Activated CD4-positive, alpha-beta T cell treated with anti-CD3 and anti-CD28 coated beads for 1 hour (primary cell): ENCODE data around the gene SEMA6B.
"Not testable (repeated sequence)": the region's sequence is repeated elsewhere in the genome, so short reads cannot be mapped to it uniquely, and the experiment has no call there.

Experiments used
- DNase-seq: peaks from one replicate; pipeline ENCODE4 v3.0.0-alpha.2; 2020

SEMA6B gene

DNA sequence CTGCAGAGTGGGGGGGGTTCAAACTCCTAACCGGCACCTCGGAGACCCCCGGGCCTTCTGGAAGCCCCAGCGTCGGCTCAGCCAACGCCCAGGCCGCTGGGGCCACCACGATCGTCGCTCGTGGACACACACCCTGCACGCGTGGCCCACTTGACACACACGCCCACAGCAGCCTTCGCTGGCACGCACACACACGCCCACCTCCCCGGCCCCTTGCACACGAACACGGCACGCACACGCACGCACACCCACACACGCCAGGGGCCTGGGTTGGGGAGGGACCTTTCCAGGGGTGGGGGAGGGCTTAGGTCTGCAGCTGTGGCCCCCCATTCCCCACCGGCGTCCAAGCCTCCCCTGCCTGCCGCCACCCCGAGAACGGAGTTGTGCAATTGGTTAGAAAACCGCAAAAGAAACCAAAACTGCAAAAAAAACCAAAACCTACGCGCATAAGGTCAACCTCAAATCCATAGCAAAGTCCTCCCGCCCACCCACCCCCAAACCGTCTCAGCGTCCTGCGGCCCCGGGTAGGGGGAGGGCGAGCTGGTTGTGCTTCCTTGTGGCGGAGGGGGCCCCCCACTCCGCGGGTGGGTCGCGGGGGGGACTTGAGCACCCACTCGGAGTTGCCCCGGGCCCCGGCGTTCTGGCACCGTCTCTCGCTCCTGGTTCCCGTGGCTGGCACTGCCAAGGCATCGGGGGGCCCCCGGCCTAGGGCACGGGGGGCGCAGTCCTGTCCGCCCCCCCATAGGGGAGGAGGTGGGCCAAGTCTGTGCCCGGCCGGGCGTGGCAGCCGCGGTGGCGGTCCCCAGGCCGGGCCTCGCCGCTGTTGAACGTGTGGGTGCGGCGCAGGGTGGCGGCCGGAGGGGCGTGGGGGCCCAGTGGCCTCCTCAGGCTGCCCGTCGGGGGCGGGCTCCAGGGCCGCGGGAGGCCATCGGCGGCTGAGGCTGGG, 16.3 kb downstream of the SEMA6B start:
- DNase-seq: no peak

DNA sequence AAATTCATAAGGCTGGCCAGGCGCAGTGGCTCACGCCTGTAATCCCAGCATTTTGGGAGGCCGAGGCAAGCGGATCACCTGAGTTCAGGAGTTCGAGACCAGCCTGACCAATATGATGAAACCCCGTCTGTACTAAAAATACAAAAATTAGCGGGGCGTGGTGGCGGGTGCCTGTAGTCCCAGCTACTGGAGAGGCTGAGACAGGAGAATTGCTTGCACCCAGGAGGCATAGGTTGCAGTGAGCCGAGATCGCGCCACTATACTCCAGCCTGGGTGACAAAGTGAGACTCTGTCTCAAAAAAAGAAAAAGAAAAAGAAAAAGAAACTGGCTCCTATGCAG, 17.7 kb downstream of the SEMA6B start:
- DNase-seq: not testable (repeated sequence)

DNA sequence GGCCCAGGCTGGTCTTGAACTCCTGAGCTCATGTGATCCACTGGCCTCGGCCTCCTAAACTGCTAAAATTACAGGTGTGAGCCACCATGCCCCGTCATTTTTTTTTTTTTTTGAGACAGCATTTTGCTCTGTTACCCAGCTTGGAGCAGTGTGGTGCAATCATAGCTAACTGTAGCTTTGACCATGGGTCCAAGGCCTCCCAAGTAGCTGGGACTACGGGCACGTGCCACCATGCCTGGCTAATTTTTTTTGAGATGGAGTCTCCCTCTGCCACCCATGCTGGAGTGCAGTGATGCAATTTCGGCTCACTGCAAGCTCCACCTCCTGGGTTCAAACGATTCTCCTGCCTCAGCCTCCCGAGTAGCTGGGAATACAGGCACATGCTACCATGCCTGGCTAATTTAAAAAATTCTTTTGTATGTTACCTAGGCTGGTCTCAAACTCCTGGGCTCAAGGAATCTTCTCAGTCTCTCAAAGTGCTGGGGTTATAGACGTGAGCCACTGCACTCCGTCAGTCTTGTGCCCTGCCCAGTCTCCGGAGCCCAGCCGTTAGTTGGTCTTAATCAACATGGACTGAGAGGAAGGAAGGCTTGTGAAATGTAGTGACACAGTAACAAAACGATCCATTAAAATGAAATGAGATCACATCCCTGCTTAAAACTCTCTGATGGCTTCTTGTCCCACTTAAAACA, 18.2 kb downstream of the SEMA6B start:
- no peak for DNase-seq

DNA sequence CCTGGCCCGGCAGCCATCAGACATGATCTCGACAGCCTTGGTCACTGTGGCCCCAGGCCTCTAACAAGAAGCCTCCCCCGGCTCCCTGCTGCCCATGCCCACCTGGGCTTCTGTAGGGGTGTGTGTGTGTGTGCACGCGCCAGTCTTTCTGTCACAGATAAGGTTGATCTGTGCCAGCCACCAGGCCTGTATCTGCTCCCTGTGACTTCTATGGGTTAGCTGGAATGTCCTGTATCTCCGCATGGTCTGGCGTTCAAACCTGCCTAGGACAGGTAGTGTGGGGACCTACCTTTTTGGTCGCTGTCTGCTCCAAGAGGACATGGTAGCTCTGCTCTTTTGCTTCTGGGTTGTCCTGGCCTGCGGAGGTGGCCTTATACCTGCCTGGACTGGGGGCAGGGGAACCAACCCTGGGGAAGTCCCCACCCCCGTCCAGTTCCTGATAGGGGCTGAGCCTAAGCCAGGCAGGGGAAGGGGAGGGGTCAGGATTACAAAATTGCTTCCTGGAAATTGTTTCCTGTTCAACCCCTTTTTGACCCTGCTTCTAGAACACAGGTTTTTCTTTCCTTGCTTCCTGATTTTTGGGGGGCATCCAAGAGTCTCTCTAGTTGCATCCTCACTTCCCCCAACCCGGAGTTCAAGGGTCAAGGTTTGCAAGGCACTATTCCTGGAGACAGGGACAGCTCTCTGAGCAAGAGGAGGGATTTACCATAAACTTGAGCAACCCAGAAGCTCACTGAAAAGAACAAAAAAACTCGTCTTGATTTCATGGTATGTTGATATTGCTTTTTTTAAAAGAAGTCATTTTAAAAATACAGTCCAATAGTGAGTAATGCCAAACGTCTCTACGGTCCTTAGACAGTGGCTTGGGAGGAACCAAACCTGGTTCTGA, 19.5 kb downstream of the SEMA6B start, which contains the start of gene LRG1:
TSS of gene LRG1 (minus strand) at position 344 of the 889 bp plus-strand sequence. CDS start at position 321, 23 bp downstream.
- no peak for DNase-seq

DNA sequence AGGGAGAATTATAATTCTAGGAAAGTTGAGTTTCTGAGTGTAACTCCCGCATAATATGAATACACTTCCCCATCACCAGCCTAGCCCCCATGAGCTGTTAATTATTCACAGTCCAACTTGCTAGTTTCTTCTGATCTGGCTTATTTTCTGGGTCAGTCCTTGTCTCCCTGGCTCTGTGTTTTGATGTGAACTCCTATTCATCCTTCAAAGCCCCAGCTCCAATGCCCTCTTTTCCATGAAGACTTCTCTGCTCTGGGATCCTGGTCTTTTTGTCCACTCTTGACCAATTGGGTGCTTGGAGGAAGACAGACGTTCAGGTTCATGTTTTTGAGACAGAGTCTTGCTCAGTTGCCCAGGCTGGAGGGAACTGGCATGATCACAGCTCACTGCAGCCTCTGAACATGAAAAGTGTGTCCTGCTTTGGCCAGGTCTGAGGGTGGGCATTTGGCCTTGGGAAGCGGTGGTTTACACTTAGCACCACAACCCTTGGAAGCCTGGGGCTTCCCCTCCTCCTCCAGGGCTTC, 20.3 kb downstream of the SEMA6B start:
- no peak for DNase-seq

DNA sequence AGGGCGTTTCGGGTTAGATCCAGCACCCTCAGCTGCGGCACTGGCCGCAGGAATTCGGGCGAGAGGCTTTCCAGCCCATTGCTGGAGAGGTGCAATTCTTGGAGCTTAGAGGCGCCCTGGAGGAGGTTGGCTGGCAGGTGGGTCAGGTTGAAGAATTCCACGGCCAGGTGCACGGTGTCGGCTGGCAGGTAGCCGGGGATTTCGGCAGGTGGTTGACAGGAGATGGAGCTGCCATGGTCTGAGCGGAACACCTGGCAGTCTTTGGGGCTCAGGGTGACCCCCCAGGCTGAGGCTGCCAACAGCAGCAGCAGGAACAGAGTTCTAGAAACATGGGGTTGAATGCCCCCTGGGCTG, 20.9 kb downstream of the SEMA6B start:
- no peak for DNase-seq

DNA sequence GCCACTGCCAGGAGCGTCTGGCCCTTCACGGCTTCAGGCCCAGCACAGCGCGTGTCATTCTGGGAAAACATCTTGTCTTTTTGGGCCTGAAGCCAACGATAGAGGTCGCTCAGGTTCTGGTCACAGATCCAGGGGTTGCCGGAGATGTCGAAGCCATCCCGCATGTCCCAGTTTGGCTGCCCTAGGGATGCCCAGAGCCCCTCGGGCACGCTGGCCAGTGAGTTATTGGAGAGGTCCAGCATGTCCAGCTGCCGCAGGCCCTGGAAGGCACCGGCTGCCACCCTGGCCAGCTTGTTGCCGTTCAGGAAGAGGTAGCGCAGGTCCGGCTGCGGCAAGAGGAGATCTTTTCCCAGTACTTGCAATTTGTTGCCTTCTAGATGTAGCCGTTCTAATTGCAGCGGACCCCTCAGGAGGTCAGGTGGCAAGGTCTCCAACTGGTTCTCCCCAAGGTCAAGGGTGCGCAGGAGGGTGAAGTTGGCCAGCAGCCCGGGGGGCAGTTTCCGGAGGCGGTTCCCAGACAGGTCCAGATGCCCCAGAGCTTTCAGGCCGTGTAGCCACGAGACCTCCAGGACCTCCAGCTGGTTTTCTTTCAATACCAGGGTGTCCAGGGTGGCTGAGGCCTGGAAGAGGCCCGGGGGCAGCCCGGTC, 21.4 kb downstream of the SEMA6B start:
- DNase-seq: no peak

DNA sequence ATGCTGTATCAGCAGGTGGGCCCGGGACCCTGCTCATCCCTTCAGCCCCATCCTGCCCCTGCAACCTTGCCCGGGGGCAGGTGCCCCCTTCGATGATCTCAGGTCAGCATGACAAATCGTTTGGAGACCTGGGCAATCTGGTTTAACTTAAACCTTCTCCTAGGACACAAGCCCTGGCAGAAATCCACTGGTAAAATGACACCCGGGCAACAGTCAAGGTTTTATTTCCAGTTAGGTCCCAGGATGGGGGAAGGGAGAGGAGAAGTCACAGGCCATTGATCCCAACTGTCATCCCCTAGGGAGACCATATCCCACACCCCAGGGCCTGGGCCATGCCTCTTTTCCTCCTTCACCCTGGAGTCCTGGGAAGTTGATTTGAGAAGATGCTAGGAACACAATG, 22.7 kb downstream of the SEMA6B start:
- no peak for DNase-seq

DNA sequence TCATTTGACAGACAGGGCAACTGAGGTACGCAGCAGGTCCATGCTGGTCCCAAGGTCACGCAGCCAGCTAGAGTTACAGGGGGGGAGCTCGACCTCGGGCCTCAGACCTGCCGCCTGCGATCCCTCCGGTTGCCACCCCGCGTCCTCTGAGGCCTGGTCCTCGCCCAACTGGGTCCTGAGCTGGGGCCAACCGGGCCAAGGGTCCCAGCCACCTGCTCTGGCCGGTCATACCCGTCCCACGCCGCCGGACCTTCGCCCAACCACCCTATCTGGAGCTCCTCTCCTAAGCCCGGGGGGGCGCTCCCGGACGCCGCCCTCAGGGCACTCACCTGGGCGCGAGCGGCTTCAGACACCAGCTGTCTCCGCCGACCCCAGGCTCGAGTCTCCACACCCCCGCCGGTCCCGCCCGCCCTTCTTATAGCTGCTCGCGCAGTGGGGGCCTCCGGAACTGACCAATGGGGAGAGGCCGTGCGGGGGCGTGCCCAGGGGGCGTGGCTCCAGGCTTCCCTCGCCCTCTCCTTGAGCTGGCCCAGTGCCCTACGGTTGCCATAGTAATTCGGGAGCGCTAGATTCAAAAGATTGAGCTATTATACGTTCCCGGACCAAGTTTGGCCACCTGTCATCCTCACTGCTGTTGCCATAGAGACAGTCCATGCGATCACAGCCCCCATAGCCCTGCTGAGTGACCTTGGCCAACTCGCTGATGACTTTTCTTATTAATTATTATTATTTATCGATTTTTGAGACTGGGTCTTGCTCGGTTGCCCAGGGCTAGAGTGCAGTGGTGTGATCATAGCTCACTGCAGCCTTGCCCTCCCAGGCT, 24.4 kb downstream of the SEMA6B start, which contains the start of gene PLIN5:
TSS of gene PLIN5 (minus strand) at position 389 of the 823 bp plus-strand sequence. CDS start 1,150 bp downstream, outside the sequence.
- peak; percentile 17 for DNase-seq

DNA sequence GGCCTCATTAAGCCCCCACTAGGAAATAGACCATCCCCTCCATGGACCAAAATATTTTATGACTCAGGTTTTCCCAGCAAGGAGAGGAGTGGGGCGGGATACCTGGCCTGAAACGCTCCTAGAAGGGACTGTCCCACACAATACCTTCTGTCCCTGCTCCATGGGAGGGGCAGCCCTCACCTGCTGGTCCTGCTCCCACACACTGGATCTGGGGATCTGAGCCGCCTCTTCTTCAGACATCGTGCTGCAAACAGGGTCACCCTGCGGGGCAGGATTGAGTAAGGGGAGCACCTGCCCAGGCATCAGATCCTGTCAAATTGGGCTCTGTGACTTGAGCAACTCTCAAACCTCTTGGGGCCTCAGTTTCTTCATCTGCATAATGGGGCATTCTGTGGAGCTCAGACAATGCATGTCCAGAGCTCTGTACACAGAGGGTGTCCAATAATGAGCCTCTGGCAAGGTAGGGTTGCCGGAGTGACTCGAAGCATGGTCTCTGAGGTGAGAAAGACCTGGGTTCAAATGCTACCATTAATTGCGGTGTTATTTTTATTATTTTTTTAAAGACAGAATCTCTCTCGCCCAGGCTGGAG, 25.6 kb downstream of the SEMA6B start:
- DNase-seq: no peak

DNA sequence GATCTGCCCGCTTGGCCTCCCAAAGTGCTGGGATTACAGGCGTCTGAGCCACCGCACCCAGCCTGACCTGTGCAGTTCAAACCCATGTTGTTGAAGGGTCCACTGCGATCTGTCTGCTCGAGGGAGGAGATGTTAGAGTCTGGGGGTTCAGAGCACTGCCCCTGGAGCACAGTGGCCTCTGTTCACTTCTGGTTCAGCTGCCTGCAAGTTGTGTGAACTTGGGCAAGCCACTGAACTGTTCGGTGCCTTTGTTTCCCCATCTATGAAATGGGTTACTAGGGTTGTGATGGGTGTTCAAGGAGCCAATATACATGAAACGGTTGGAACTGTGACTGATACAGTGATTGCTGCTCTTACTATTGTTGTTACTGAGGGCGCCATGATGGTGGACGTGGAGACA, 26.1 kb downstream of the SEMA6B start:
- no peak for DNase-seq

DNA sequence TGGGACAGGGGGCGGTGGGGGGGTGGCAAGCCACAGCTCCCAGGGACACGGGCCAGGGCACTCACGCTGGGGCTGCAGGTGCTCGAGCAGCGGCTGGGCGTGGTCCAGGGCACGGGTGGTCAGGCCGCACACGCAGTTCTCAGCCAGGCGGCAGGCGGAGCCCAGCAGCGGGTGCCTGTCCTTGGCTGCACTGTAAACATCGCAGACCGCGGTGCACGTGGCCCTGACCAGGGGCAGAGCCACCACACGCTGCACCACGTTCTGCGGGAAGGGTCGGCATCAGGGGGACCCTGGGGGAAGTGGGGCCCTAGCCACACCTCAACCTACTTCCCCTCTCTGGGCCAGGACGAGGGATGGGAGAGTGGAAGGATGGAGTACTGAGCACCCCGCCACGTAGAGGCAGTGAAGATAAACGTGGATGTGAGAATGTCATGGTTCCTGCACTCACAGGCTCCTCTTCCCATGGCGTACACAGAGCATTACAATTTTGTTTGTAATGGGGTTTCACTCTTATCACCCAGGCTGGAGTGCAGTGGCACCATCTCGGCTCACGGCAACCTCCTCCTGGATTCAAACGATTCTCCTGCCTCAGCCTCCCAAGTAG, 27.8 kb downstream of the SEMA6B start:
- DNase-seq: no peak

DNA sequence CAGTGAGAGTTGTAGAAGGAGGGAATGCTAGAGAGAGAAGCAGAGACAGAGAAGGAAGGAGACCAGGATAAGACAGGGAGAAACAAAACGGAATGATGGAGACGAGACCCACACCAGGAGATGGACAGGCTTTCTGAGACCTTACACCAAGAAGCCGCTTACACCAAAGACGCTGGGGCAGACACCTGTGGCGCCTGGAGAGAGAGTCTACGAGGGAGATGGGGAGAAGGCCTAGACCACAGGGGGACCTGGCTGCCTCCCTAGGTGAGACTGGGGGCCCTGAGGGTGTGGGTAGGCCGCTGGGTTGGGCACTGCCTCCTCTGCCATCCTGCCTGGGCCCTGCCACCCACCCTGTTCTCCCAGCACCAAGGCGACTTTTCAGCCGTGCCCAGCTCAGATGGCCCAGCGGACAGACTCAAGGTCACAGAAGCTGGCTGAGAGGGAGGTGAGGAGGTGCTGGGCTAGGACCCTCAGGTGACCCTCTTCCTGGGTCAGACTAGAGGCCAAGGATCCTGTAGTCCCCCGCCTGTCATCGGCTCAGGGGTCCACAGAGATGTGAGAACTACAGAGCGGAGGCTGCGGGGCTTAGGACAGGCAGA, 29.5 kb downstream of the SEMA6B start:
- no peak for DNase-seq

DNA sequence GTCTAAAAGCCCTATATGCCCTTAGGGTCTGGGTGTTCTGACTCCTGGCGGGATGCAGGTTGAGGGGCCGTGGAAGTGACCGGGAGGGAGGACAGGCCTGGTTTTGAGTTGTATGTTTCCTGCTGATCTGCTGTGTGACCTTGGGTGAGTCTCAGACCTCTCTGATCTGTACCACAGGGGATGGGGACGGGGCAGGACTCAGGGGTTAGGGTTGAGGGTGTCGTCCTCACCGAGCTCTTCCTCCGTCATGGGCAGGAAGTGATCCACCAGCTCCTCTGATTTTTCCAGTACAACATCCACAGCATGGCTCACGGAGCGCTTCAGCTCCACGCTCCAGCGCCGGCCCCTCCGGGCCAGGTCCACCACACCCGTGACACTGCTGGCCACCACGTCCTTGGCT, 30.6 kb downstream of the SEMA6B start:
- no peak for DNase-seq

DNA sequence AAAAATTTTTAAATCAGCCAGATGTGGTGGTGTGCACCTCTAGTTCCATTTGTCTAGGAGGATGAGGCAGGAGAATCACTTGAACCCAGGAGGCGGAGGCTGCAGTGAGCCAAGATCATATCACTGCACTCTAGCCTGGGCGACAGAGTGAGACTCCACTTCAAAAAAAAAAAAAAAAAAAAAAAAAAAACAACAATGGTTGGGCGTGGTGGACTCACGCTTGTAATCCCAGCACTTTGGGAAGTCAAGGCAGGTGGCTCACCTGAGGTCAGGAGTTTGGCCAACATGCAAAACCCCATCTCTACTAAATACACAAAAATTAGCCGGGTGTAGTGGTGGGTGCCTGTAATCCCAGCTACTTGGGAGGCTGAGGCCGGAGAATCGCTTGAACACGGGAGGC, 32.1 kb downstream of the SEMA6B start:
- DNase-seq: not testable (repeated sequence)

DNA sequence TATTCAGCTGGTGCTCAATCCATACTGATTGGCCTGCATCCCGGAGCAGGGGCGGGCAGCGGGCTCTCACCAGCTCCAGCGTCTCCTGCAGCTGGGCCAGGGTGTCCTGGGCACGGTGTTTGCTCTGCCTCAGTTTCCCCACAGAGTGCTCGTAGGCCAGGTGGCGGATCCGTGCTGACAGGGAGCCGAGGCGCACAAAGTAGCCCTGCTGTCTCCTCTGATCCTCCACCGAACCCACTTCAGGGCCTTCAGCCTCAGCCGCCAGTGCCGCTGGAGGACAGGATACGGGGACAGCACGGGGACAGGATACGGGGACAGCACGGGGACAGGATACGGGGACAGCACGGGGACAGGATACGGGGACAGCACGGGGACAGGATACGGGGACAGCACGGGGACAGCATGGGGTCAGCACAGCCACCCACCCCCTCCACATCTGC, 33.9 kb downstream of the SEMA6B start:
- no peak for DNase-seq

DNA sequence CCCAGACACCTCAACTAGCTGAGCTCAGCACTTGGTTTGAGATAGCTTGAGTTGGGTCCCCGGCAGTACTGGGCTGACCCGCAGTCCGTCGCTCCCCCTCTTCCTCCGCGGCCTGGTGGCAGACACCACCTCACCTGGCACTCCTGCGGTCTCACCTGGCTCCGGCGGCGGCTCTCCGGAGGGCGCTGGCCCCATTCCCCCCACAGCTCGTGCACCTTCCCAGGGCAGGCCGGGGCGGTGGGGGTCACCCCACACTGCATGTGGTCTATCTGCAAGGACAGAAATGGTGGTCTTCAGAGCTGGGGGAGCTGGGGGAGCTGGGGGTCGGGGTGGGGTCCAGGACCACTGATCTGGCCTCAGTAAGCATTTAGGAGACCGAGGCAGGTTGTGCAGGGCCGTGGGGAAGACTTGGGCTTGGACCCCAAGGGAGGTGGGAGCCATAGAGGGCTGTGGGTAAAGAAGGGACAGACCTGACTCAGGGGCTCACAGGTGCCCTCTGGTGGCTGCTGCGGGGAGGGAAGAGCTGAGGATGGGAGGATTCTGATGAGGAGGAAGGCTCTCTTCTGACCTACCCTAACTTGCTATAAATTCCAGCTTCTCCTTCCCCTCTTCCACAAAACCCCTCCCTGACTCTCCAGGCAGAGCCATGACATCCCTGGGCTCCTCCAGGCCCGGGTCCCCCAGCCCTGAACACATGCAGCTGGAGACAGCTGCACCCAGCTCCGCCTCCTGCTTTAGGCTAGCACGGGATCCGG, 34.5 kb downstream of the SEMA6B start:
- DNase-seq: peak; percentile 50

DNA sequence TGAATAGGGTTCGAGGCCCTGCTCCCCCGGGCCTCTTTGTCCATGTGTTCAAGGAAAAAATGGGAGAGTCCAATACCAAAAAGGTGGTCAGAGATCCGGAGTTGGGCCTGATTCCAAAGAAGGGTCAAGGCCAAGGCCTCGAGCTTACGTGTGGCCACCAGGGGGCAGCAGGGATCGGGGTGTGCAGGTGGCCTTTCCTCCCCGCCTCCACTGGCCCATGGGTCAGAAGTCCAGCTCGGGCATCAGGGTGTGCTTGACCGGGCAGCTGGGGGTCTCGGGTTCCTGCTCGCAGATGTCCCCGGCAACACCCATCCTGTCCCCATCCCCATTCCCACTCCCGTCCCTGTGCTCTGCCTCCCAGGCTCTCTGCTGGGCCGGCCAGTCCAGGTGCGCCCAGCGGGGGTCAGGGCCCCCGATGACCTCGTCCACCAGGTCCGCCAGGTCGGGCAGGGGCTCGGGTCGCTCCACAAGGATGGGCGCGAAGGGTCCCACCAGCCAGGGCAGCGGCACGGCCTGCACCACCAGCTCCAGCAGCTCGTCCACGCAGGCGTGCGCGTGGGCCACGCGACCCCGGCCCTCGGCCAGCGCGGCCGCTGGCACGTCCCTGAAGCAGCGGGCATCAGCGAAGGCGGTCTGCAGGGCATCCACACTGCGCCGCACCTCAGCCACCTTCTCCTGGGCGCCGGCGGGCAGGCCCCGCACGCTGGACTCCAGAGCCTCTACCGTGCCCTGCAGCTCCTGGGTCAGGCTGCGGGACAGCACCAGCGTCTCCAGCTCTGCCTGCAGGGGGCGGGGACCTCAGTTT, 36.0 kb downstream of the SEMA6B start:
- DNase-seq: no peak
